NCI-H2029 treated with DMSO at 0.1 percent for 48 hours (cell line): ENCODE measurements around the gene GKN2.
"Not testable (repeated sequence)": the region's sequence is repeated elsewhere in the genome, so short reads cannot be mapped to it uniquely, and the experiment has no call there.

Experiments
- DNase-seq: peaks from one replicate; lab custom pipeline; 2025; lab: John Stamatoyannopoulos, UW

Gene GKN2

DNA sequence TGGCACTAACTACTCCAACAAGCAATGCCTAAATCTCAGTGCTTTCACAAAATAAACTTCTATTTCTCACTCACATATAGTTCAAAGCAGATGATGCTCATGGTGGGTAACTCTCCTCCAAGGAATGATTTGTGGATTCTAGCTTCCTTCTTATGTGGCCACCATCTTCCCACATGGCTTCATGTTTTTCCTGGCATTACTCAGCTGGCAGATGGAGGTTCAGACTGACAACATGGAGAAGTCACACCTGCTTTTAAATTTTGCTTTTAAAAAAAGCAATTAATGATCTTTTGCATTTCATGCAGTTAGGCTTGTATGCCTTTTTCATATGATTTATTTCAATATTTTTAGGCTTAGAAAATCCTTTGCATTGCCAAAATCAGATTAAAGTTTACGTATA, 6.3 kb upstream of the GKN2 start:
- DNase-seq, result no peak

DNA sequence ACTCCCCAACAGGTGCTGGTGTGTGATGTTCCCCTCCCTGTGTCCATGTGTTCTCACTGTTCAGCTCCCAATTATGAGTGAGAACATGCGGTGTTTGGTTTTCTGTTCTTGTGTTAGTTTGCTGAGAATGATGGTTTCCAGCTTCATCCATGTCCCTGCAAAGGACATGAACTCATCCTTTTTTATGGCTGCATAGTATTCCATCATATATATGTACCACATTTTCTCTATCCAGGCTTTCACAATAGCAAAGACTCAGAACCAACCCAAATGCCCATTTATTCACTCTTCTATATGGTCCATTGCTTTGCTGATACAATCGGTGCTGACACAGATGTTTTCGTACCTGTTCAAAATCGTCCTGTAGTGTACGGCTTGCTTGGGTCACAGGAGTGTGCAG, 2.7 kb upstream of the GKN2 start:
- not testable (repeated sequence) for DNase-seq

DNA sequence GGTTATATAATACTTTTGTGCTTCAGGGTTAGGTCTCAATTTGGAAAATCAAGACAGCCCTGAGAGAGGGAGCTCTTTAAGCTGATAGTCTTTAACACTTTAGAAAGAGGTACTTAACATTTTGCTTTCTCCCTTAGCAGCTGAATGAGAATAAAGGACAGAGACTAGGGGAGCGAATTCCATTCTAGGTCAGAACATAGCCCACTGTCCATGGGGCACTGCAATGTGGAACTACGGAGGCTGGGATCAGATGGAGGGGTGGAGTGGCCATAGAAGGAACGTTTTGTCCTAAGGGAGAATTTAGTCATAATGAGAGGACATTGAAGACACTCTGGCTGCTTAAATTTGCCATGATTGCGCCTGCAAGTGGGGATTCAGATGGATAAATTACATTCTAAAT, 794 bp downstream of the GKN2 start:
- DNase-seq, result no peak

DNA sequence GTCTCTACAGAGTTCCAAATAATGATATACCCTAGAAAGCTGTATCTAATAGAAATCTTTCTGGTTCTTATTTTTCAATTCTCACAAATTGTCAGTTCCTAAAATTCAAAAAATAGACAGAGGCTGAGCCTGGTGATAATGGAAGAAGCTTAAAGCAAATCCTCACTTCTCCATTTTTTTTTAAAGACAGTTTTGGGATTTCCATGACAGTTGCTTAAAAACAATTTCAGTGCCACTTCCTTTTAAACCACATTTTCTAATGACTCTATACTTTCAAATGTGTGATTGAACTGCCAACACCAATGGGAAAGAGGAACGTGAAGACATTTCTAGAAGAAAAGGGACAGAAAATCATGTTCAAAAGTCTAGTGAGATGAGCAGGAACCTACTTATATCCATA, 4.0 kb downstream of the GKN2 start:
- no peak for DNase-seq

DNA sequence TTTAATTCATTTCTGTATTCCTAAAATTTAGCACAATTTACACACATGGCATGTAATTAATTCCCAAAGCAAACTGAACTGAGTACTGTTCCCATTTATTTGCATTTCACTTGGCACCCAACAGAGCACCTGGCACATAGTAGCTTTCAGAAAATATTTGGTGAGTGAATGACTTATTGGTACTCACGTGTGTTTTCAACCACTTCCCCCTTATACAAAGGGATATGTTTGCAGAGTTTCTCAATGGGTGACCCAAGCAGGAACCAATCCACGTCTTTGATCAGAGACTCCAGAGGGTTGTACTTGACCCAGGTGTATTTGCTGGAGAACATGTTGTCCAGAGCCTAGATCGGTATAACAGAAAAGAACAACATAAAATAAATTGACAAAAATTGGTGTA, 6.6 kb downstream of the GKN2 start:
- DNase-seq, result peak; percentile 88

DNA sequence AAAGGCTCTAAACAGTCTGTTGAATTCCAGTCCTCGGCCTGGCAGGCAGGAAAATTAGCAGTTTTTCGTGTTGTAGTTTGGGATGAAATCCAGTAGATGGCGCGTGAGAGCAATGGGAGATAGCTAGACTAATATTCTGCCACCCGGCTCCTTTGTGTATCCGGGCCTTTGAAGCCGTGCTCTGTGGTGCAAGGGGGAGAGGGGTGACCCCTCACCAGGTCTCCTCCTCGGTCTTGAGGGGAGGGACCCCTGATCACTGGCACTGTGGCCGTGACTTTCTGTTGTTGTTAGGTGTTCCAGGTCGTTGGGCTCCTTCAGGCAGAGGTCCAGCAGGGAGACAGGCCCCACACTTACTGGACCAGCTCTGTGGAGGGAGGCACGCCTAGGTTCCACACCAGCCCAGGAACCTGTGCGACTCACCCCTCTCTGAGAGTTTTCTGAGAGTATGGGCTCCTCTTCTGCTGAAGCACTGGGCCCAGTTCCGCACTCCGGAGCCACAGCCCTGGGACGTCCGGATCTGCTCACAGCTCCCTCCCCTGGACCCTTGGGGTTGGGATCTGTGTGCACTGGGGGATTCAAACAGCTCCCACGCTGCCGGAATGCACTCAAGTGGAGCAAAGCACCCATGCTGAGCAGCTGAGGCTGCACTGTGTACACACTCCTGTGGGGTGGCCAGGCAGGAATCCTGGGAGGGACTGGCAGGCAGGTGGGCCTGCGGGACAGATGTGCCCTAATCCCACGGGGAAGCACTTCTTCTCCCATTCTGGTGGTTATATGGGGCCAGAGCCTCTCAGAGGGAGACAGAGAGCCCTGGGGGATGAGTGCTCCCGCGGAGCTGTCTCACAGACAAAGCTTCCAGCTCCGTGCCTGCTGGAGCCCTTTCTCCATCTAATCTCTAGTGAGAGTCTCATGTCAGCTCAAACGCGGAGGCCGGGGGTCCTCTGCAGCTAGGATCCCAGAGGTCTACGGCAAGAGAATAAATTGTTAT, 8.8 kb downstream of the GKN2 start:
- peak; percentile 43 for DNase-seq

DNA sequence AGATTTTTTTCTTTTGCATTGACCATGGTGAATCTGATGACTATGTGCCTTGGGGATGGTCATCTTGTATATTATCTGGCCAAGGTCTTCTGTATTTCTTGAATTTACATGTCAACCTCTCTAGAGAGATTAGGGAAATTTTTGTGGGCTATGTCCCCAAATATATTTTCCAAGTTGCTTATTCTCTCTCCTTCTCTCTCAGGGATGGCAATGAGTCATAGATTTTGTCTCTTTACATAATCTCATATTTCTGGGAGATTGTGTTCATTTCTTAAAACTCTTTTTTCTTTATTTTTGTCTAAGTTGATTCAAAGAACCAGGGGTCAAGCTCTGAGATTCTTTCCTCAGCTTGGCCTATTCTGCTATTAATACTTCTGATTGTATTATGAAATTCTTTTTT, 9.9 kb downstream of the GKN2 start:
- no peak for DNase-seq

DNA sequence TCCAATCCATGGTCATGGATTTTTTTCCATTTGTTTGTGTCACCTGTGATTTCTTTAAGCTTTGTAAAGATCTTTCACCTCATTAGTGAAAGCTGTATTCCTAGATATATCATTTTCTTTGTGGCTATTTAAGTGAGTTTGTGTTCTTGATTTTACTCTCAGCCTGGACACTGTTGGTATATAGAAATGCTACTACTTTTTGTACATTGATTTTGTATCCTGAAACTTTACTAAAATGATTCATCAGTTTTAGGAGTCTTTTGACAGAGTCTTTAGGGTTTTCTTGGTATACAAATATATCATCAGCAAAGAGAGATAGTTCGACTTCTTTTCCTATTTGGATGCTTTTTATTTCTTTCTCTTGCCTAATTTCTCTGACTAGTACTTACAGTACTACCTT, 12.3 kb downstream of the GKN2 start:
- no peak for DNase-seq

DNA sequence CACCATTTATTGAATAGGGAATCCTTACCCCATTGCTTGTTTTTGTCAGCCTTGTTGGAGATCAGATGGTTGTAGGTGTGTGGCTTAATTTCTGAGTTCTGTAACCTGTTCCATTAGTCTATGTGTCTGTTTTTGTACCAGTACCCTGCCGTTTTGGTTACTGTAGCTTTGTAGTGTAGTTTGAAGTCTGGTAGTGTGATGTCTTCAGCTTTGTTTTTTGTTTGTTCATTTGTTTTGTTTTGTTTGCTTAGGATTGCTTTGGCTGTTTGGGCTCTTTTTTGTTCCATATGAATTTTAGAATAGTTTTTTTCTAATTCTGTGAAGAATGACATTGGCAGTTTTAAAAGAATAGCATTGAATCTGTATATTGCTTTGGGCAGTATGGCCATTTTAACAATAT, 12.7 kb downstream of the GKN2 start:
- no peak for DNase-seq

DNA sequence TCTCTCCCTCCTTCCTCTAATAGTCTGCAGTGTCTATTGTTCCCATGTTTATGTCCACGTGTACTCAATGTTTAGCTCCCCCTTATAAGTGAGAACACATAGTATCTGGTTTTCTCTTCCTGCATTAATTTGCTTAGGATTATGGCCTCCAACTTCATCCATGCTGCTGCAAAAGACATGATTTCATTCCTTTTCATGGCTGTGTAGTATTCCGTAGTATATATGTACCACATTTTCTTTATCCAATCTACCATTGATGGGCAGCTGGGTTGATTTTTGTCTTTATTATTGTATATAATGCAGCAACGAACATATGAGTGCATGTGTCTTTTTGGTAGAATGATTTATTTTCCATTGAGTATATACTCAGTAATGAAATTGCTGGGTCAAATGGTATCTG, 13.8 kb downstream of the GKN2 start:
- DNase-seq, result no peak

DNA sequence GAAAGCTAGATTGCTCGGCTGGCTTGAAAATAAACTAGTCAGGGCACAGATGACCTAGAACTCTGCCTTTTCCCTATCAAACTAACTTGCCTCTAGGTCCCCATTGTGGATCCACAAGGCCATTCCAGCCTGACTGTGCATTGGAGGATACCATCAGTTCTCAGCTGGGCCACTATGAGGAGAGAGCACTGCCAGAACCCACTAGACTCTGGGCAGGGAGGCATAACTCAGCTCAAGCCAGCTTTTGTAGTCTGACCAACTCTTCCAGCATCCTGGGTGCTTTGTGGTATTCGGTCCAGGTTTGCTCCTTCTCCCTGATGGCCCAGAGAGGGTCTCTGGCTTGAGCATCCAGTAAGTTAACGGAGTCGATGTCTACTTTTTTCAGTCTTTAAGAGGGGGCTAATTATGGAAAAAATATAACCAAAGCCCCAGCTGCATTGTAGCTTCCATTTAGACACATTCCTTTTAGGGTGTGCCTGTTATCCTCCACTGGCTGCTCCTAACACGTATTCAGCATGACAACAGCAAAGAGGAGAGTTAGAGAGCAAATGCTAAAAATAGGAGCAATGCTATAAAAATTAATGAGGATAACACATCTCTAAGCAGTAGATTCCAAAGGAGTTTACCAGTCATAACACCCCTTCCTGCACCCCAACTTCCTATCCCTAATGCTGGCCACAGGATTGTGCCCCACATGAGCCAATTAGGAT, 15.2 kb downstream of the GKN2 start:
- DNase-seq, result no peak

DNA sequence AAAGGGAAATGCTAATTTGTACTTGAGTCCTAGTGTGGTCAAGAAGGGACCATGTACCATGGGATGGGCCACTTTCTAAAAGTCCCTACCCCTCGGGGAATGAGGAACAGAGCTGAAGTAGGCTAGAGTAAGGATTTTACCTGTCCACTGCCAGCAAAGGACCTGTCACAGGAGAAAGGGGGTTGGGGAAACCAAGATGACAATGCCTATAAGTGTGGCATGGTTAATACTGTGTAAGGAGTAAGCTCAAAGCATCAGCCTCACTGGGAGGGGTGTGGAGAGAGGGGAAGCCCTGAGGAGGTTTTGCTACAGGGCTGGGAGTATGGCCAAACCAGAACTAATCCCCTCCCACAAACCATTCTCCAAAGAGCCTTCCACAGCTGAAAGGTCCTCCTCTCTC, 15.8 kb downstream of the GKN2 start:
- DNase-seq, result no peak

DNA sequence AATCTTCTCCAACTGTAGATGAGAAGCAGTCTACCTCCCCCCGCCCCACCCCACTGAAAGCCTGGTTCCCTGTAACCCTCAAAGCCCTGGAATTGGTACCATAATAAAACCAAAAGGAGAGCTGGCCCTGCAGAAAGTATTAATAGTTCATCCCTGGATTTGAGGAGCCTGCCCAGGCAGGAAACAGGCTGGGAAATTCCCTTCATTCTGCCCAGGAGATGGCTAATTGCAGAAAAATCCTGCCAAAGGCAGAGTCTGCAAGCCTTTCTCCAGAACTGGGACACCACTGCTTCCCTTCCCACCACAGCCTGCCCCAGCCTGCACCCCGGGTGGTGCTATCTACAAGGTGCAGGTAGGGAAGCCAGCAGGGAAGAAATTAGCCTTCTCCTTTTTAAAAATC, 16.3 kb downstream of the GKN2 start:
- DNase-seq, result no peak

DNA sequence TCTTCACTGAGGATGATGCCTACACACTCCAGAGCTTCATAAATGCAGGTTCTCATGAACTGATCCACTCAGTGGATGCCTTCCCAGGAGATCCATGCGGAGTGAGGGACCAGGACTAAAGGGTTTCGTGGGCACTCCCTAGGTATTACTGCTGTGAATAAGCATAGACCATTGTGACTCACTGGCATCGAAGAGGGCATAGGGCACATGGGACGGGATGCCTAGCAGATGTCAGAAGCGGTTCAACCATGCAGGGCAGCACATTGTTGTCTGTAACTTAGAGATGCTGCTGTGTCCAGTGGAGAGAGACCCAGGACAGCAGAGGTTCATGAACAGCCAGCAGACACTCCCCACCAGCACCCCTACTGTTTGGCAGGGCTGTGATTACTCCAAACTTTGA, 17.2 kb downstream of the GKN2 start:
- no peak for DNase-seq

DNA sequence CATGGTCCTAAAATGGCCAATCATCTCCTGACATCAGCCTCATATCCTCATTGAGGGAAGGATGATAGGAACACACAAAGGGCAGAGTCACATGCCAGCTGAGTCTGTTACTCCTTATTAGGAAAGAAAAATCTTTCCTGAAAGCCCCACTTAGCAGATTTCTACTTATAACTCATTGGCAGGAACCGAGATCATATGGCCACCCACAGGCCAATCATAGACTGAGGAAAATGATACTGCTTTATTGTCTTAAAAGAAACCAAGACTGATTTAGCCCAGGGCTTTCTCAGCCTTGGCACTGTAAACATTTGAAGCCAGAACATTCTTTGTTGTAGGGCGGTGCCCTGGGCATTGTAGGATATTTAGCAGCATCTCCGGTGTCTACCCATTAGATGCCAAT, 18.7 kb downstream of the GKN2 start:
- no peak for DNase-seq

DNA sequence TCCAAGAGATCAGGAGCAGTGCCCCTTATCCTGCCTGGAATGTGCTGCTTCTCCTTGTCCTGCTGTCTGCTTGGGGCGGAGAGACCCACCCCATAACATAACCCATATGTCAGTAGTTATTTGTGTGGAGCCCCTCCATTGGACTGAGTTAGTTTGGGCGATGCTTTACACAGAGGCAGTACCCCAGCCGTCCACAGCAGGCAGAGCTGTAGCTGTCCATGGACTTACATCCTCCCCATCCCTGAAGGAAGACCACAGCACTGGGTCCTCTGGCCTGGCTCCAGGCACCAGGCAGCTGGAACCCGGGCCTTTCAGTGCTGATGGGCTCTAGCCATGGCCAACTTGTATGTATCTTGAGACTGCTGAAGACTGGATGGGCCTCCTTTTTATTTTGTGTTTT, 20.3 kb downstream of the GKN2 start:
- DNase-seq, result no peak

DNA sequence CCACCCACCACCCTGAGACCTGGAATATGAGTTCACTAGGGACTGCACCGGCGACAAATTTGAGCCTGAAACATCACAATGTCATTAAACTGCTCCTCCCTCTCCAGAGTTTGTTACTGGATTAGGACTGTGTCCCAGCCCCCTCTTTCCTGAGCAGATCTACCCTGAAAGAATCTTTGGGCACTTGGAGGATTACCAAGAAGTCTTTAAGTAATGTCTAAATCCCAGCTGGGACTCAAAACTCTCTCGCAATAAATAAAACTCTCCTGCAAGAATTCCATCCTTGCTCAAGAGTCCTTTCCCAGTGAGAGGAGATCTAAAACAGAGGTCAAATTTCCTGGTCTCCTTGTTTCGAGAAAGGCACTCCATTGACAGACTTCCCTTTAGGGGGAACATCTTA, 20.9 kb downstream of the GKN2 start:
- DNase-seq, result no peak

DNA sequence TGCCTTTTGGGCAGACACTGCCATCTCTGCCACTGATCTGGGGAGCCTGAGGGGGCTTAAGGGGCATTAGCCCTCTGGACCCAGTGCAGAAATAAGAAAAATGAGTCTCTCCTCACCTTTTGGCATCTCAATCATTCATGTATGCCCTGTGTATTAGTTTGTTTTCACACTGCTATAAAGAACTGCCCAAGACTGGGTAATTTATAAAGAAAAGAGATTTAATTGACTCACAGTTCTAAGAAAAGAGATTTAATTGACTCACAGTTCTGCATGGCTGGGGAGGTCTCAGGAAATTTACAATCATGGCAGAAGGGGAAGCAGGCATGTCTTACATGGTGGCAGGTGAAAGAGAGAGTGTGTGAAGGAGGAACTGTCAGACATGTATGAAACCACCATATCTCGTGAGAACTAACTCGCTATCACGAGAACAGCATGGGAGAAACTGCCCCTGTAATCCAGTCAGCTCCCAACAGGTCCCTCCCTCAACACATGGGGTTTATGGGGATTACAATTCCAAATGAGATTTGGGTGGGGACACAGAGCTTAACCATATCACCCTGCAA, 21.5 kb downstream of the GKN2 start:
- no peak for DNase-seq

DNA sequence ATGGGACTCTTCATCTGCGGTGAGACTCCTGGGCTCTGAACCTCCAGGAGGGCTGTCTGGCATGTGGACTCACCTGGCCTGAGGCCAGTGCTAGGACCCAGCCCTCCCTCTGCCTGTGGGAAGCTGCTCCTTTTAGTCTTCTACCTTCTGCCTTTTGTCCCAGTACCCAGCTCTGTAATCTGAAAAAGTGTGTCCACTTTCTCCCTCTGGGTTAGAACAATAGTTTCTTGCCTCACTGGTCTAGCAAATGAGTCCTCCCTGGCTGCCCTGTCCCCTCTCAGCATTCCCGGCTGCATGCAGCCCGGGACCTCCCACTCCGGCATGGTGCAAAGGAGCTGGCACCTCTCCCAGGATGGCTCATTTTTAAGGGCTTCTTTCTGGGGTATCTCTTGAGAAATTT, 25.9 kb downstream of the GKN2 start:
- no peak for DNase-seq

DNA sequence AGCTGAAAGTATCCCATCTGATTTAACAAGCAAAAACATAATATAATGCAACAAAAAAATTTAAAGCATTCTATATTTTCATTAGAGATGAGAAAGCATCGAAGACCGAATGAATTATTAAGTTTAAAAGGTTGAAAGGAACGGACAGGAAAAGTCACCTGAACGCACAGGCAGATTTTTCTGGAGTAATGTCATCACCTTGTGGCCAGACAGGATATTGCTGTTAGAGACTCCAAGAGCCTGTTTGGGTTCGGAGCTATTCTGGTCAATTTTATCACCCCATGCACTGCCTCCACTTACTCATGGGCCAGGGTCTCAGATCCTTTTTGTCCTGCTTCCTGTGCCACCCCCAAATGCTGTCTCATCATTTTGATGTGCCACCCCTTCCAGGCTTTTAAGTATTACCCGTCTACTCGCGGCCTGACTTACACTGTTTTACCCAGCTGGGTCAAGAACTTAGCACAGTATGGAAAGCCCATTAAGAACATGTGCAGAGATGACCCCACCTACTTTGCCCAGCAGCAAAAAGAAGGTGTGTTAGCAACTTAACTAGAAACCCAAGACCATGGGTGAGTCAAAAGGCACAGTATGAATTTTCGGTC, 27.3 kb downstream of the GKN2 start:
- peak; percentile 16 for DNase-seq

DNA sequence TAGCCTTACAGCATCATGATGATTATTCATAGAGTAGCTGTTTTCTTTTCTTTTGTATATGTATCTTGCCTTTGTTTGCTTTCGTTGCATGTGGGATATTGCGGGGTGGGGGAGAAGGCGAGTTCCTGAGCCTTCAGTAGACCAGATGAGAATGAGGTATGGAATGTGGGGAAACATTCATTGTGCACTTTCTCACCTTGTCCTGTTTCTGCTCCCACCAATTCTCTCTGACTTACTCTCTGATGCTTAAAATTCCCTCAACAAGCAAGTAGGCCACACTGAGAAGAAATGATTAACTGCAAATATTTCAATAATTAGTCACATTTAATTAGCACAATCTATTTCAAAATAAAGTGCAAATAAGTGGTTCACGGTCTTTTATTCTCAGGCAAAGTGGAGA, 31.0 kb downstream of the GKN2 start:
- no peak for DNase-seq

DNA sequence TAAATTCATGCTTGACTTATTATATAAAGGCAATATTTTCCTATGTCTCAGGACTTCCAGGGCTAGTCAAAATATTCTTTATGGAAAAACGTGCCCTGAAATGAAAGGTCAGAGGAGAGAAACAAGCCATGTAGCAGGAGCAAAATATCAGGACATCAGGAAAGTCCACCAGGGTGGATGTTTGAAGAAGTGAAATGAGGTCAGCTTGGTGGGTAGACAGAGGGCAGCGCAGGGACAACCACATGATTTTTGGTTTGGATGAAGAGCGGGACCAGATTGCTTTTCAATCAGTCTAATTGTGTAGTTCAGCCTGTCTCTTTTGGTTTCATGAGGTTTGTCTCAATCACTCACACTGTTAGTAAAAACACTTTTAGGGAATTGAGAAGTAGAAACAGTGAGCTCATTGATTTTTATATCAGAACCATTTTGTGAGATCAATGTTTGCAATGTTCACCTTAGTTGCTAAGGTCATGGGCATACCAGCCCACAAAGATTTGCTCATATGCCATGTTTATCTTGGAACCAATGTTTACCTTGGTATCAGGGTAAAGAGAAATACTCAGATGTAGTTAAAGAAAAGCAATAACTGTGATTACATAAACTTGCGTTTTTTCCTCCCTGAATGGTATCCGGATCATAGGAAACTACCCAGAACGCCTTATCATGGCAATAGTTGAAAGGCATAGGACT, 32.1 kb downstream of the GKN2 start:
- no peak for DNase-seq
